ENCODE results near the gene KCNQ4. TPM values are rescaled to one million over a fixed set of nuclear protein-coding genes. Genes with fewer than 3 reads are reported as not detected.

KCNQ4 gene
- total RNA-seq, 1 donor from 2014 or later, result under 0.01 TPM

DNA sequence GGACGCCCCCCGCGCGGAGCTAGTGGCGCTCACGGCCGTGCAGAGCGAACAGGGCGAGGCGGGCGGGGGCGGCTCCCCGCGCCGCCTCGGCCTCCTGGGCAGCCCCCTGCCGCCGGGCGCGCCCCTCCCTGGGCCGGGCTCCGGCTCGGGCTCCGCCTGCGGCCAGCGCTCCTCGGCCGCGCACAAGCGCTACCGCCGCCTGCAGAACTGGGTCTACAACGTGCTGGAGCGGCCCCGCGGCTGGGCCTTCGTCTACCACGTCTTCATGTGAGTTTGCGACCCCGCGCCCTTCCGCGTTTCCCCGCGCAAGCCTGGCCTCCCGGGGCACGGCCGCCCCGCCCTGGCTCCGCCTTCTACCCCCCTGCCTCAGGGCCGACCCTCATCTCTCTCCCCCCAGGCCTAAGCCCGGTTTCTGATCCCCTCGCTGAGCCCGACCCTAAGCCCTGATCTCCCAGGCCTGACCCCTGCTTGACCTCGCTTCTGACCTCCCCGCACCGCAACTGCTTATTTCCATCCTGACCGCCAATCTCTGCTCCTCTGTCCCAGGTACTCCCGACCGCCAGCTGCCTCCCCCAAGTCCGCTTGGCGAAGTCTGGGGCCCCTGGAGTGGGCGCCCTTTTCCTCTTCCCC lies 669 bp downstream of the KCNQ4 start:
- TF ChIP-seq, protein P1, sequence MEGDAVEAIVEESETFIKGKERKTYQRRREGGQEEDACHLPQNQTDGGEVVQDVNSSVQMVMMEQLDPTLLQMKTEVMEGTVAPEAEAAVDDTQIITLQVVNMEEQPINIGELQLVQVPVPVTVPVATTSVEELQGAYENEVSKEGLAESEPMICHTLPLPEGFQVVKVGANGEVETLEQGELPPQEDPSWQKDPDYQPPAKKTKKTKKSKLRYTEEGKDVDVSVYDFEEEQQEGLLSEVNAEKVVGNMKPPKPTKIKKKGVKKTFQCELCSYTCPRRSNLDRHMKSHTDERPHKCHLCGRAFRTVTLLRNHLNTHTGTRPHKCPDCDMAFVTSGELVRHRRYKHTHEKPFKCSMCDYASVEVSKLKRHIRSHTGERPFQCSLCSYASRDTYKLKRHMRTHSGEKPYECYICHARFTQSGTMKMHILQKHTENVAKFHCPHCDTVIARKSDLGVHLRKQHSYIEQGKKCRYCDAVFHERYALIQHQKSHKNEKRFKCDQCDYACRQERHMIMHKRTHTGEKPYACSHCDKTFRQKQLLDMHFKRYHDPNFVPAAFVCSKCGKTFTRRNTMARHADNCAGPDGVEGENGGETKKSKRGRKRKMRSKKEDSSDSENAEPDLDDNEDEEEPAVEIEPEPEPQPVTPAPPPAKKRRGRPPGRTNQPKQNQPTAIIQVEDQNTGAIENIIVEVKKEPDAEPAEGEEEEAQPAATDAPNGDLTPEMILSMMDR (IDR thresholded peaks at IDR 0.05; ENCODE audit: insufficient read depth, low read length, severe bottlenecking), result no peak
- Histone ChIP-seq H3K4me3 (ENCODE audit: low read depth, low read length) (peak overlapping the region; percentile 9), H3K27me3 (ENCODE audit: control insufficient read depth, insufficient read depth, low read length) (peaks cover 9% of the 10 kb centered on the region), H3K36me3 (ENCODE audit: control insufficient read depth, insufficient read depth, low read length) (no peaks in the 10 kb centered on the region)
- FAIRE-seq, result no peak
- DNase-seq (ENCODE audit: low read depth), result no peak

DNA sequence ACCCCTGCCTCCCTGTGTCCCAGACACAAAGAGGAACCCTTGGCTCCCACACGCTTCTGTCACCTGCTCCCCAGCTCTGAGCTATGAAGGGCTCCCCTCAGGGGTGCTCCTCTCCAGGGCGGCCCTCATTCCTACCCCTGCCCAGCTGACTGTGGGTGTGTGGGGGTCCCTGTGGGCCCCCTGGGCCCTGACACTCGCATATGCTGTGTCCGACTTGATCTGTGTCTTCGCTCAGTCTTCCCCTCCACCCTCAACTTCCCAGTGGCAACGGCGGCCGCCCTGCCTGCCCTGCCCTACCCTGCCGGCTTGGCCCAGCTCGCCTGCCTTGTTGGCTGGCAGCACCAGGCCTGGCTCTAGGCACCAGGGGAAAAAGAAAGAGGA lies 1.2 kb downstream of the KCNQ4 start:
- TF ChIP-seq, protein P1 (IDR thresholded peaks at IDR 0.05; ENCODE audit: insufficient read depth, low read length, severe bottlenecking), result no peak
- Histone ChIP-seq H3K27me3 (ENCODE audit: control insufficient read depth, insufficient read depth, low read length) (peaks cover 9% of the 10 kb centered on the region), H3K4me3 (ENCODE audit: low read depth, low read length) (no peak overlapping the region), H3K36me3 (ENCODE audit: control insufficient read depth, insufficient read depth, low read length) (no peaks in the 10 kb centered on the region)
- DNase-seq (ENCODE audit: low read depth) (no peak), FAIRE-seq (no peak)

DNA sequence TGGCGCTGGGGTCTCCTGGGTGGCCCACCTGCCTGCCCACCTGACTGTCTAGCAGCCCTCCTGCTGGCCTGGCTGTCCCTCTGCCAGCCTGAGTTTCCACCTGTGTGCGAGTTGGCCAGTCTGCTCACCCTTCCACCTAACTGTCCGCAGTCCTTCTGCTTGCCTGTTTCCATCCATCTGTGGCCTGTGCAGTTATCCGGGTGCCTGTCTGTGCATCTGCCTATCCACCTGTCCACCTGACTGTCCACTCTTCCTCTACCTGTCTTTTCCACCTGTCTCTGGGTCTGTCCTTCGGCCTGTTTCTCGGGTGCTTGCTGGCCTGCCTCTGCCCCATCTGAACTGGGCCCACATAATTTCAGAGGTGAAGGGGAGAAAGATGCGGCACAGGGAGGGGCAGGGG lies 1.9 kb downstream of the KCNQ4 start:
- FAIRE-seq (no peak), DNase-seq (ENCODE audit: low read depth) (no peak)
- no peak overlapping the region for H3K4me3 ChIP-seq (ENCODE audit: low read depth, low read length)
- H3K27me3 ChIP-seq (ENCODE audit: control insufficient read depth, insufficient read depth, low read length), result peaks cover 9% of the 10 kb centered on the region
- no peaks in the 10 kb centered on the region for H3K36me3 ChIP-seq (ENCODE audit: control insufficient read depth, insufficient read depth, low read length)
- TF ChIP-seq, protein P1 (IDR thresholded peaks at IDR 0.05; ENCODE audit: insufficient read depth, low read length, severe bottlenecking), result no peak

DNA sequence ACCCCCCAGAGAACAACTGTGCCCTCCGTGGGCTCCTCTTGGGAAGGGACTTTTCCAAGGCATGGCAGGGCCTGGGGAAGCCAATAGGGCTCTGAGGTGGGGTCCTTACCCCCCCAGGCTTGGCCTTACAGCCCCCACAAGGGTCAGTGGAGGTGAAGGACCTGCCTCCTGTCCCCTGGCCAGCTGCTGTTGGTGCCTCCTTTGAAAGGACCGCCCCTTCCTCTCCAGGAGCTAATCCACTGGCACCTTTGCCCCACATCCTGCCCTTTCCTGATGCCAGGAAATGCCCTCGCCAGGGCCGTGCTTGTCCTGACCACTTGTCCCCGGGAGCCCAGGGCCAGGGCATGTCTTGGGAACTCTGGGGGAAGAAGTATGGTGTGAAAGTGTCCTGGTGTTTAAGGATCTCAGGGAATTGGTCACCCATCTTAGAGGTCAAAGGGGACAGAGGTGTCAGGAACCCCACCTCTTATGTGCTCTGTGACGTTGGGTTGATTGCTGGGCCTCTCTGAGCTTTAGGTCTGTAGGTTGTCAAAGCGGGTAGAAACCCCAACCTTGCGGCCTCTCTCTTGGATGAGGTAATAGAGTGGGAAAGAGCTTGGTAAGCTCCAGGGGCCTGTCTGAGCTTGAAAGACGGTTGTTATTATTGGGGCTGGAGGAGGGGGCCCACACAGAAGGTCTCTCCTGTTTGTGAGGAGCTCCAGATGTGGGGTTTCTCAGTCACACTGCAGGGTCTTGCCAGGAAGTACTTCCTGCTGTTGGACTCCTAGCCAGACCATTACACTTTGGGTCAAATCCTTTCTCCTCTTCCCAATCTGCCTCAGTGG lies 2.8 kb downstream of the KCNQ4 start:
- TF ChIP-seq, protein P1 (IDR thresholded peaks at IDR 0.05; ENCODE audit: insufficient read depth, low read length, severe bottlenecking), result no peak
- no peak for DNase-seq (ENCODE audit: low read depth)
- H3K27me3 ChIP-seq (ENCODE audit: control insufficient read depth, insufficient read depth, low read length), result peaks cover 9% of the 10 kb centered on the region
- H3K36me3 ChIP-seq (ENCODE audit: control insufficient read depth, insufficient read depth, low read length), result no peaks in the 10 kb centered on the region
- FAIRE-seq, result no peak
- no peak overlapping the region for H3K4me3 ChIP-seq (ENCODE audit: low read depth, low read length)

DNA sequence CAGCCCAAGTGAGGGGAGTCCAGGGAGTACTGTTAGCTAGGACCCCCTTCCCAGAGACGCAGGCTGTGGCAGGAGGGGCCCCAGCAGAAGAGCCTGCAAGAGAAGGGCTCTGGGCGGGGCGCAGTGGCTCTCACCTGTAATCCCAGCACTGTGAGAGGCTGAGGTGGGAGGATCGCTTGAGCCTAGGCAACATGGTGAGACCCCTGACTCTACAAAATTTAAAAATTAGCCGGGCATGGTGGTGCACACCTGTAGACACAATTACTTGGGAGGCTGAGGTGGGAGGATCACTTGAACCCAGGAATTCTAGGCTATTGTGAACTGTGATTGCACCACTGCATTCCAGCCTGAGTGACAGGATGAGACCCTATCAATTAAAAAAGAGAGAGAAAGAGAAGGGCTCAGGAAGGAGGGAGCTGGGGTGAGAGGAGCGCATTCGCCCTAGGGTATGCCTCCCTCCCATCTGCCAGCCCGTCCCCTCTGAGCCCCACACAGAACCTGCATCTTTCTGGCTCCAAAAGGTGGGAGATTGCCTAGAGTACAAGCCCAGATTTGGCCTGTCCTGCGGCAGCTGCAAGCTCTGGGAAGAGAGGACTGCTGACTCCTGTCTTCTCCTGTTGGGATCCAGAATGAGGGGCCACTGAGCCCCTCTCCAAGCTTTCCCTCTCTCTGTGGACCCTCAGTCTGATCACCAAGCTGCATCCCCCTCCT lies 3.6 kb downstream of the KCNQ4 start:
- TF ChIP-seq, protein P1 (IDR thresholded peaks at IDR 0.05; ENCODE audit: insufficient read depth, low read length, severe bottlenecking), result no peak
- Histone ChIP-seq H3K36me3 (ENCODE audit: control insufficient read depth, insufficient read depth, low read length) (no peaks in the 10 kb centered on the region), H3K27me3 (ENCODE audit: control insufficient read depth, insufficient read depth, low read length) (peaks cover 7% of the 10 kb centered on the region), H3K4me3 (ENCODE audit: low read depth, low read length) (no peak overlapping the region)
- no peak for DNase-seq (ENCODE audit: low read depth)
- peak; percentile 43 for FAIRE-seq

Data from bronchial epithelial cell (primary cell).